GM19455 (cell line): ENCODE data around the gene CDKN2B-AS1.

Experiments
- ATAC-seq: cut with Tn5 transposase; IDR thresholded peaks from one replicate; pipeline ENCODE4 v1.9.1; 2021; ENCODE audit not compliant: unreplicated experiment

Gene CDKN2B-AS1

GRCh38 chr9:22114956-22115355 lies 120.4 kb downstream of the CDKN2B-AS1 start:
- ATAC-seq: no peak

GRCh38 chr9:22116758-22117157 lies 122.2 kb downstream of the CDKN2B-AS1 start:
- ATAC-seq: no peak

GRCh38 chr9:22117511-22118384 lies 123.2 kb downstream of the CDKN2B-AS1 start:
- ATAC-seq: no peak

GRCh38 chr9:22118810-22119521 lies 124.4 kb downstream of the CDKN2B-AS1 start:
- no peak for ATAC-seq

GRCh38 chr9:22119522-22120158 lies 125.0 kb downstream of the CDKN2B-AS1 start:
- ATAC-seq: no peak

GRCh38 chr9:22120159-22120549 lies 125.6 kb downstream of the CDKN2B-AS1 start:
- no peak for ATAC-seq

GRCh38 chr9:22120595-22120994 lies 126.0 kb downstream of the CDKN2B-AS1 start:
- ATAC-seq: no peak

GRCh38 chr9:22124263-22125011 lies 129.8 kb downstream of the CDKN2B-AS1 start:
- ATAC-seq: no peak

- no peak for ATAC-seq
These were observed 134.5 kb downstream of the CDKN2B-AS1 start for GRCh38 chr9:22129133-22129532.

GRCh38 chr9:22129633-22130032 lies 135.0 kb downstream of the CDKN2B-AS1 start:
- no peak for ATAC-seq

GRCh38 chr9:22131817-22132216 lies 137.2 kb downstream of the CDKN2B-AS1 start:
- no peak for ATAC-seq

GRCh38 chr9:22134390-22134789 lies 139.8 kb downstream of the CDKN2B-AS1 start:
- ATAC-seq: no peak

GRCh38 chr9:22136461-22137096 lies 142.0 kb downstream of the CDKN2B-AS1 start:
- ATAC-seq: no peak

GRCh38 chr9:22138956-22139660 lies 144.5 kb downstream of the CDKN2B-AS1 start:
- ATAC-seq: no peak

GRCh38 chr9:22141908-22142307 lies 147.3 kb downstream of the CDKN2B-AS1 start:
- no peak for ATAC-seq

GRCh38 chr9:22142671-22143070 lies 148.1 kb downstream of the CDKN2B-AS1 start:
- no peak for ATAC-seq

GRCh38 chr9:22143799-22144625 lies 149.4 kb downstream of the CDKN2B-AS1 start:
- no peak for ATAC-seq

GRCh38 chr9:22146604-22147003 lies 152.0 kb downstream of the CDKN2B-AS1 start:
- no peak for ATAC-seq
